HL-60 (cell line): ENCODE results near the gene RASSF7.

ENCODE experiments used
- DNase-seq, 2 experiments: peaks; one replicate each; pipeline ENCODE4 v3.0.0-alpha.2; 2010 to 2020; ENCODE audit warnings: low read depth in 1 of 2, low spot score in 1 of 2
- H3K27ac ChIP-seq: fragments of 250-450 bp; sonication (Bioruptor Pico); replicated peaks from 2 replicates; pipeline ENCODE4 v1.5.1; 2020; ENCODE audit warnings: mild to moderate bottlenecking, moderate library complexity
- H3K27me3 ChIP-seq: fragments of 250-450 bp; sonication (Bioruptor Pico); 2 replicates; pipeline ENCODE4 v1.5.1; 2021; ENCODE audit warnings: mild to moderate bottlenecking, moderate library complexity; ENCODE audit not compliant: insufficient read depth, poor library complexity, severe bottlenecking
- H3K4me3 ChIP-seq: replicated peaks from 2 replicates; pipeline ENCODE4 v1.5.1; 2011; ENCODE audit warnings: mild to moderate bottlenecking, control low read depth, low read length; ENCODE audit not compliant: insufficient read depth
- GABPA ChIP-seq: IDR thresholded peaks from 2 replicates; pipeline ENCODE4 v1.6.1; 2012; ENCODE audit warnings: low read depth
- POLR2AphosphoS5 ChIP-seq: IDR thresholded peaks from 2 replicates; pipeline ENCODE4 v1.6.1; 2012; ENCODE audit warnings: low read depth
- SPI1 ChIP-seq: IDR thresholded peaks from 2 replicates; pipeline ENCODE4 v1.6.1; 2012; ENCODE audit warnings: low read depth, mild to moderate bottlenecking, borderline replicate concordance
- TF ChIP-seq, protein P1 (sequence below): IDR thresholded peaks from one replicate; pipeline ENCODE4 v1.5.1; 2011; ENCODE audit warnings: low read length, control low read depth, inconsistent platforms; ENCODE audit not compliant: insufficient read depth
- TF ChIP-seq, protein P2 (sequence below): IDR thresholded peaks from 2 replicates; pipeline ENCODE4 v1.6.1; 2012; ENCODE audit warnings: low read depth; ENCODE audit not compliant: insufficient replicate concordance

The RASSF7 gene

DNA sequence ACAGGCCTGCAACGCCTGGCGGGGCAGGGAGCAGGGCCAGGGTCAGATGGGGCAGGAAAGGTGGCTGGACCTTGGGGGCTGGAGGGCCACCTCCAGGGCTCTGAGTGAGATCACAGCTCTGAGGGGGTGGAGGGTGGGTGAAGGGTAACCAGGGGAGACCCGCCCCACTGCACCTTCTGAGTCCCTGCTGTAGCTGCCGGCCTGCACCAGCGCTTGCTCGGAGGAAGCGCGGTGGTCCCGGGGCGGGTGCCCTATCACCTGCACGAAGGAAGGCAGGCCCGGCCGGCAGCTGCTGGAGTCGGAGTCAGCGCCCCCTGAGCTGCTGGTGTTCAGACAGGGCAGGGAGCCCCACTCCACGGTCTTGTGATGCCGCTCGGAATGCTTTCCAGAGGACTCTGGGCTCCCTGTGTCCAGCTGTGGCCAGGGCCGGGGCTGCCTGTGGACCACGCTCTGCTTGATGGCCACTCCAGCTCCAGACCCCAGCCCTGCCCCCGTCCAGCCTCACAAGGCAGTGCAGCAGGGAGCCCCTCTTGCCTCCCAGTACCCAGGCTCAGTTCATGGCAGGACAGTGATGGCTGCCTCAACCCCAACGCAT, 4.0 kb upstream of the RASSF7 start:
- no peak for TF ChIP-seq SPI1
- Histone ChIP-seq H3K27ac (no peak overlapping the region), H3K4me3 (no peak overlapping the region), H3K27me3 (peaks cover 30% of the 10 kb centered on the region)
- no peak for DNase-seq

DNA sequence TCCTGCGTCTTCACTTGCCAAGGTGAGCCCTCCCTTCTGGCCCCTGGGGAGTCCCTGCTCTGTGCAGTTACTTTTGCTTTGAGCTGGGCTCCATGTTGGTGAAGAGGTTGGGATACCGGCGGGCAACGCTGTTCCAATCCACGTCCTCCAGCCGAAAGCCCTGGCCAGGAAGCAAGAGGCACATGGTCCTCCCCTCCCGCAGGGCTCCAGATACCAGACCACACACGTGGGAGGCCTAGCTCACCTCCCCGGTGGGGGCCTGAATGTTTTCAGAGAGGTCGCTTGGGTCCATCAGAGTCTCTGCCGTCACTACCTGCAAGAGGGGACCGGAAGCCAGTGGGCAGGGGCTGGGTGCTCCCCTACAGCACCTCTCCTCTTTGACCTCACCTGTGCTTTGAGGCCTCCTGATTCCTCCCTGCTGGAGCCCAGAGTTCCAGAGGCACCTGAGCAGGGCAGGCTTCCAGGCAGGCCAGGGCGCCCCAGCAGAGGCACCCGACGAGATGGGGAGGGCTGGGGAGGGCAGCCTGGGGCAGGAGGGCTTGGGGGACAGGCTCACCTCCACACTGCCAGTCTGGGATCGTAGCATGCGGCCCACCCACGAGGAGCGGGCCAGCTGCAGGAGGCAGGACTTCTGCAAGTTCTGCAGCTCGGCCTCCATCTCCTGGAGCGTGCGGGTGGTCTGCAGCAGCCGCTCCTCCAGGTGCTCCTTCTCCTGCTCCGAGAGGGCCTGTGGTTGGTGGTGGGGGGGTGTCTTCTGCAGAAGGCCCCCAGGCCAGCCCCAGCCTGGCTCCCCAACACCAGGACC, 3.2 kb upstream of the RASSF7 start:
- no peak for DNase-seq
- H3K27ac ChIP-seq = no peak overlapping the region
- H3K4me3 ChIP-seq = no peak overlapping the region
- TF ChIP-seq, protein P1, sequence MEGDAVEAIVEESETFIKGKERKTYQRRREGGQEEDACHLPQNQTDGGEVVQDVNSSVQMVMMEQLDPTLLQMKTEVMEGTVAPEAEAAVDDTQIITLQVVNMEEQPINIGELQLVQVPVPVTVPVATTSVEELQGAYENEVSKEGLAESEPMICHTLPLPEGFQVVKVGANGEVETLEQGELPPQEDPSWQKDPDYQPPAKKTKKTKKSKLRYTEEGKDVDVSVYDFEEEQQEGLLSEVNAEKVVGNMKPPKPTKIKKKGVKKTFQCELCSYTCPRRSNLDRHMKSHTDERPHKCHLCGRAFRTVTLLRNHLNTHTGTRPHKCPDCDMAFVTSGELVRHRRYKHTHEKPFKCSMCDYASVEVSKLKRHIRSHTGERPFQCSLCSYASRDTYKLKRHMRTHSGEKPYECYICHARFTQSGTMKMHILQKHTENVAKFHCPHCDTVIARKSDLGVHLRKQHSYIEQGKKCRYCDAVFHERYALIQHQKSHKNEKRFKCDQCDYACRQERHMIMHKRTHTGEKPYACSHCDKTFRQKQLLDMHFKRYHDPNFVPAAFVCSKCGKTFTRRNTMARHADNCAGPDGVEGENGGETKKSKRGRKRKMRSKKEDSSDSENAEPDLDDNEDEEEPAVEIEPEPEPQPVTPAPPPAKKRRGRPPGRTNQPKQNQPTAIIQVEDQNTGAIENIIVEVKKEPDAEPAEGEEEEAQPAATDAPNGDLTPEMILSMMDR = no peak
- no peak for TF ChIP-seq SPI1
- TF ChIP-seq, protein P2, sequence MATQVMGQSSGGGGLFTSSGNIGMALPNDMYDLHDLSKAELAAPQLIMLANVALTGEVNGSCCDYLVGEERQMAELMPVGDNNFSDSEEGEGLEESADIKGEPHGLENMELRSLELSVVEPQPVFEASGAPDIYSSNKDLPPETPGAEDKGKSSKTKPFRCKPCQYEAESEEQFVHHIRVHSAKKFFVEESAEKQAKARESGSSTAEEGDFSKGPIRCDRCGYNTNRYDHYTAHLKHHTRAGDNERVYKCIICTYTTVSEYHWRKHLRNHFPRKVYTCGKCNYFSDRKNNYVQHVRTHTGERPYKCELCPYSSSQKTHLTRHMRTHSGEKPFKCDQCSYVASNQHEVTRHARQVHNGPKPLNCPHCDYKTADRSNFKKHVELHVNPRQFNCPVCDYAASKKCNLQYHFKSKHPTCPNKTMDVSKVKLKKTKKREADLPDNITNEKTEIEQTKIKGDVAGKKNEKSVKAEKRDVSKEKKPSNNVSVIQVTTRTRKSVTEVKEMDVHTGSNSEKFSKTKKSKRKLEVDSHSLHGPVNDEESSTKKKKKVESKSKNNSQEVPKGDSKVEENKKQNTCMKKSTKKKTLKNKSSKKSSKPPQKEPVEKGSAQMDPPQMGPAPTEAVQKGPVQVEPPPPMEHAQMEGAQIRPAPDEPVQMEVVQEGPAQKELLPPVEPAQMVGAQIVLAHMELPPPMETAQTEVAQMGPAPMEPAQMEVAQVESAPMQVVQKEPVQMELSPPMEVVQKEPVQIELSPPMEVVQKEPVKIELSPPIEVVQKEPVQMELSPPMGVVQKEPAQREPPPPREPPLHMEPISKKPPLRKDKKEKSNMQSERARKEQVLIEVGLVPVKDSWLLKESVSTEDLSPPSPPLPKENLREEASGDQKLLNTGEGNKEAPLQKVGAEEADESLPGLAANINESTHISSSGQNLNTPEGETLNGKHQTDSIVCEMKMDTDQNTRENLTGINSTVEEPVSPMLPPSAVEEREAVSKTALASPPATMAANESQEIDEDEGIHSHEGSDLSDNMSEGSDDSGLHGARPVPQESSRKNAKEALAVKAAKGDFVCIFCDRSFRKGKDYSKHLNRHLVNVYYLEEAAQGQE = no peak
- TF ChIP-seq GABPA = no peak
- no peak for TF ChIP-seq POLR2AphosphoS5
- peaks cover 30% of the 10 kb centered on the region for H3K27me3 ChIP-seq

DNA sequence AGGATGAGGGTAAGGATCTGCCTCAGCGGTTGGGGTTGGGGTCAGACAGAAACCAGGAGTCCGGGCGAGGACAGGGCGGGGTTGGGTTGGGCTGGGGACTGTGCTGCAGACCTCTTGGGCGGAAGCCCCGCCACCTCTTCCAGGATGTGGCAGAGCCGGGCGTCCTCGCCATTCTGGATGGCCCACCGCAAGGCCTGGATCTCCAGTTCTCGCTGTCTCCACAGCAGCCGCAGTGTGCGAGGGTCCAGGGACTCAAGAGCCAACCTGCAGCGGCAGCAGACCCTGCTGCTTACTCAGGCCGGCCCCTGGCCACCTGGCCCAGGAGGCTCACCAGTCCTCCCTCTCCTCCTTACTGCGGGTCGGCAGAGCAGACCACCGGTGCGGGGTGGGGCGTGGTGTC, 2.3 kb upstream of the RASSF7 start:
- no peak overlapping the region for H3K27ac ChIP-seq
- H3K4me3 ChIP-seq = no peak overlapping the region
- TF ChIP-seq POLR2AphosphoS5 (no peak), SPI1 (no peak), GABPA (no peak)
- TF ChIP-seq, protein P2 = no peak
- TF ChIP-seq, protein P1 = no peak
- peaks cover 30% of the 10 kb centered on the region for H3K27me3 ChIP-seq
- no peak for DNase-seq

DNA sequence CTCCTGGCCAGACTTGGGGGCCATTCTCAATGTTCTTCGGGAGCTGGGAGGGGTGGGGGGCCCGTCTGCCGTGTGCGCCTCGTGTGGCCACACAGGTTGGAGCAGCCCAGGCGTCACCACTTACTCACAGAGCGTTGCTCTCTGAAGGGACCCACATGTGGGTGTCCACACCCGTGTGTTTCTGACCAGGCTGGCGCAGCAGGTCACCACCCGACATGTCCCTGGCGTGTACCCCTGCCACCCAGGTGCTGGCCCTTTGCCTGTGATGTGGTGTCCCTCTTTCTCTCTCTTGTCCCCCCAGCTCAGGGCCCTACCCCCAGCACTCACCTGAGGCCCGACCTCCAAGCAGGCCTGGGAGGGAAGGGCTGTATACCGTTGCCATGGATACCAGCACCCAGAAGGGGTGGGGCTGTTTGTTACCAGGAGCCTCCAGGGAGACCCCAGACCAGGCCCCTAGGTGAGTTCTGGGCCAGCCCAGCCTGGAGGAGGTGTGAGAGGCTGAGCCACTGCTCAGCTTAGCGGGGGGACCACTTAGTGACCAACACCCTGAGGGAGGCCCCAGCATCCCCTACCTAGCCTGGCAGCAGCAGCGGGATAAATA, 1.6 kb upstream of the RASSF7 start:
- no peak overlapping the region for H3K4me3 ChIP-seq
- TF ChIP-seq, protein P1 = no peak
- no peak for TF ChIP-seq GABPA
- TF ChIP-seq, protein P2 = no peak
- no peak for TF ChIP-seq SPI1
- no peak for TF ChIP-seq POLR2AphosphoS5
- H3K27ac ChIP-seq = no peak overlapping the region
- peaks cover 30% of the 10 kb centered on the region for H3K27me3 ChIP-seq
- DNase-seq = no peak
